ENCODE data around the gene DDX52. TPM values are rescaled to one million over a fixed set of nuclear protein-coding genes. Genes with fewer than 3 reads are reported as not detected.
A peak's percentile ranks its signal among the peaks of the same experiment; 100 is the strongest.

Gene DDX52
- total RNA-seq, 1 donor from 2014 or later, result 14.5 TPM

DNA sequence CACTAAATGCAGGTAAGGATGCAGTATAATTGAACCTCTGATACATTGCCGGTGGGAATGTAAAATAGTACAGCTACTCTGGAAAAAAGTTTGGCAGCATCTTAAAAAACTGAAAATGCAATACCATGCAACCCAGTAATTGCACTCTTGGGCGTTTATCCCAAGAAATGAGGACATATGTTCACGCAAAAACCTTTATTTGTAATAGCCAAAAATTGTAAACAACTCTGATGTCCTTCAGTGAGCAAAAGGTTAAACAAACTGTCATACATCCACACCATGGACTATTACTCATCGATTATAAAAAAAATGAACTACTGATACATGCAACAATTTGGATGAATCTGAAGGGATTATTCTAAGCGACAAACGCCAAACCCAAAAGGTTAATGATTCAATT is 51.0 kb downstream of the DDX52 start:
- Histone ChIP-seq H3K27me3 (ENCODE audit: control insufficient read depth, insufficient read depth, low read length) (no peaks in the 10 kb centered on the region), H3K36me3 (ENCODE audit: control insufficient read depth, insufficient read depth, low read length) (peaks cover 2% of the 10 kb centered on the region)

DNA sequence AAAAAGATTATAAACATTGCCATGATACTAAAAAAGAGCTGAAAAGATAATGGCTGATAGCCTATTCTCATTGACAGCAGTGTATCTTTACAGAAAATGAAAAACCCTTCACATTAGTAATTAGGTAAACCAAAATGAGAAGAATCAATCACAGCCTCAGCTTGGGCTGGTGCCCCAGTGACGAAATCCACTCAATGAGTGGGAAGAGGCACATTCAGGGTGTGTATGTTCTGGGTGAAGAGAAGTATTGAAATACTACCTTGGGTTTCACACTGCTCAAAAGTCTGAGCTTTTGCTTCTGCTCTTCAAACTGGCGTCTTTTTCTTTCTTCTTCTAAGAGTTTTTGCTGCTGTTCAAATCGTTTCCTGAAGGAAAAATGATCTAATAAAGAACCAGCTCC is 58.2 kb downstream of the DDX52 start:
- H3K27me3 ChIP-seq (ENCODE audit: control insufficient read depth, insufficient read depth, low read length), result no peaks in the 10 kb centered on the region
- H3K36me3 ChIP-seq (ENCODE audit: control insufficient read depth, insufficient read depth, low read length), result peaks cover 4% of the 10 kb centered on the region
- no peak overlapping the region for H3K4me3 ChIP-seq (ENCODE audit: low read depth, low read length)
- TF ChIP-seq, protein P1, sequence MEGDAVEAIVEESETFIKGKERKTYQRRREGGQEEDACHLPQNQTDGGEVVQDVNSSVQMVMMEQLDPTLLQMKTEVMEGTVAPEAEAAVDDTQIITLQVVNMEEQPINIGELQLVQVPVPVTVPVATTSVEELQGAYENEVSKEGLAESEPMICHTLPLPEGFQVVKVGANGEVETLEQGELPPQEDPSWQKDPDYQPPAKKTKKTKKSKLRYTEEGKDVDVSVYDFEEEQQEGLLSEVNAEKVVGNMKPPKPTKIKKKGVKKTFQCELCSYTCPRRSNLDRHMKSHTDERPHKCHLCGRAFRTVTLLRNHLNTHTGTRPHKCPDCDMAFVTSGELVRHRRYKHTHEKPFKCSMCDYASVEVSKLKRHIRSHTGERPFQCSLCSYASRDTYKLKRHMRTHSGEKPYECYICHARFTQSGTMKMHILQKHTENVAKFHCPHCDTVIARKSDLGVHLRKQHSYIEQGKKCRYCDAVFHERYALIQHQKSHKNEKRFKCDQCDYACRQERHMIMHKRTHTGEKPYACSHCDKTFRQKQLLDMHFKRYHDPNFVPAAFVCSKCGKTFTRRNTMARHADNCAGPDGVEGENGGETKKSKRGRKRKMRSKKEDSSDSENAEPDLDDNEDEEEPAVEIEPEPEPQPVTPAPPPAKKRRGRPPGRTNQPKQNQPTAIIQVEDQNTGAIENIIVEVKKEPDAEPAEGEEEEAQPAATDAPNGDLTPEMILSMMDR (IDR thresholded peaks at IDR 0.05; ENCODE audit: insufficient read depth, low read length, severe bottlenecking), result no peak
- DNase-seq (ENCODE audit: low read depth) (no peak), FAIRE-seq (no peak)

More for the DNA sequence above, 51.0 kb downstream of the DDX52 start:
- no peak overlapping the region for H3K4me3 ChIP-seq (ENCODE audit: low read depth, low read length)
- no peak for FAIRE-seq
- DNase-seq (ENCODE audit: low read depth), result no peak
- TF ChIP-seq, protein P1 (IDR thresholded peaks at IDR 0.05; ENCODE audit: insufficient read depth, low read length, severe bottlenecking), result no peak

DNA sequence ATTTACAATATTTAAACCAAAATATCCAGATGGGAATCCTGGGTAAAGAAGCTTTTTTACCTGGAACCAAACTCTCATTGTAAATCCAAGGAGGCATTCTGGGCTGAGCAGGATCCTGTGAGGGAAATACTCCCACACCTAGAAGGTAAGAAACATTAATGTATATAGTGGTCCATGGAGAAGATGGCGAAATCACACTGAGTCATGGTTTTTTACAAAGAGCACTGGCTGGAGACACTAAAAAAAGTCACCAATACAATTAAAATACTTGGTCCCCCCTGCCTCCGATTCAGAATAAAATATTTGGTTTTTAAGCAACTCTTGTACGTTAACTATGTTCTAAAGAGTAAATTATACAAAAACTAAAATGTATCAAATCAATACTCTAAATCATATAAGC is 67.0 kb downstream of the DDX52 start:
- no peaks in the 10 kb centered on the region for H3K27me3 ChIP-seq (ENCODE audit: control insufficient read depth, insufficient read depth, low read length)
- H3K36me3 ChIP-seq (ENCODE audit: control insufficient read depth, insufficient read depth, low read length), result peaks cover 3% of the 10 kb centered on the region
- peak; percentile 51 for DNase-seq (ENCODE audit: low read depth)
- TF ChIP-seq, protein P1 (IDR thresholded peaks at IDR 0.05; ENCODE audit: insufficient read depth, low read length, severe bottlenecking), result no peak
- no peak for FAIRE-seq
- no peak overlapping the region for H3K4me3 ChIP-seq (ENCODE audit: low read depth, low read length)

DNA sequence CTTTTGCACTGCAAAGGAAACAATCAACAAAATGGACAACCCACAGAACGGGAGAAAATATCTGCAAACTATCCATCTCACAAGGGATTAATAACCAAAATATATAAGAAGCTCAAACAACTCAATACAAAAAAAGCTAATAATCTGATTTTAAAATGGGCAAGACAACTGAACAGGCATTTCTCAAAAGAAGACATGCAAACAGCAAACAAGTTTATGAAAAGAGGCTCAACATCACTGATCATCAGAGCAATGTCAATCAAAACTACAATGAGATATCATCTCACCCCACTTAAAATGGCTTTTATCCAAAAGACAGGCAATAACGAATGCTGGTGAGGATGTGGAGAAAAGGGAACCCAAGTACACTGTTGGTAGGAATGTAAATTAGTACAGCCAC is 68.8 kb downstream of the DDX52 start:
- FAIRE-seq (no peak), DNase-seq (ENCODE audit: low read depth) (no peak)
- TF ChIP-seq, protein P1 (IDR thresholded peaks at IDR 0.05; ENCODE audit: insufficient read depth, low read length, severe bottlenecking), result no peak
- no peak overlapping the region for H3K4me3 ChIP-seq (ENCODE audit: low read depth, low read length)
- peaks cover 3% of the 10 kb centered on the region for H3K36me3 ChIP-seq (ENCODE audit: control insufficient read depth, insufficient read depth, low read length)
- no peaks in the 10 kb centered on the region for H3K27me3 ChIP-seq (ENCODE audit: control insufficient read depth, insufficient read depth, low read length)

DNA sequence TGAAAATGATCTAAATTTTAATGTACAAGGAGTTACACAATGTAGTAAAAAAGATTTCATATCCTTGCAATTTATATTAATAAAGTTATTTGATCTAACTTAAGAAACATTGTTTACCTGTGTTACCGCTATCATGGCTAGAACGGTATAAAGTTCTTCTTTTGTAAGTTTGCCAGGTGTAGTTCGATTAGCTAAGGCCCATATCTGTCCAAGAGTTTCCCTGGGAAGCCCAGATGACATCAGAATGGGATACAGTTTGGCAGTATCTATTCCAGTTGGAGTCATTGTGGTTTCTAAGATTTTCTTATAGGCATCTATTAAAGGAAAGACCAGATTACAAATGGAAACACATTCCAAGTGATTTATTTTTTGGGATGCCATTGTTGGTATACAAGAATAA is 71.6 kb downstream of the DDX52 start:
- TF ChIP-seq, protein P1 (IDR thresholded peaks at IDR 0.05; ENCODE audit: insufficient read depth, low read length, severe bottlenecking), result no peak
- FAIRE-seq, result no peak
- no peaks in the 10 kb centered on the region for H3K27me3 ChIP-seq (ENCODE audit: control insufficient read depth, insufficient read depth, low read length)
- H3K36me3 ChIP-seq (ENCODE audit: control insufficient read depth, insufficient read depth, low read length), result peaks cover 5% of the 10 kb centered on the region
- H3K4me3 ChIP-seq (ENCODE audit: low read depth, low read length), result no peak overlapping the region
- DNase-seq (ENCODE audit: low read depth), result no peak

DNA sequence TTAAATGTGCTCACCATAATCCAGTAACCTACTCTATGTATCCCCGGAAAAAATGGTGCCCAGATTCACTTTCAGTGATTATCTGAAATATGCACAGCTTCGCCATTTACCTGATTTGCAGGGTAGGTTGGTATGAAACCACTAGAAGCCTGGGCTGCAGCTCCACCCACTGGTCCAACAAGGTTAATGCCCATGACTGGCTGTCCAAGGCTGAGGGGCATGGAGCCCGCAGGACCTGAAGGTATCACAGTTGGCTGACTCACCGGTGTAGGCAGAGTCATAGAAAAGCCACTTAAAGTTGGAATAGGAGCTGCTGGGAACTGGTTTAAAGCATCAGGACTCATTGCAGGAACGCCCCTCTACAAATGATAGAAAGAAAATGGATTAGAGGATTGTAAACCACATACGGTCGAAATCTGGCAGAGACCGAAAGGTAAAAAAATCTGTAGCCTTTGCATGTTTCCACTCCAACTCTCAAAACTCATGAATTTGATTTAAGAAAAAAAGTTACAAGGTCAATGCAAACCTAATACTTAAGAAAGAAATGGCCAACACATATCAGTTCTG is 72.6 kb downstream of the DDX52 start:
- FAIRE-seq, result no peak
- DNase-seq (ENCODE audit: low read depth), result peak; percentile 87
- H3K27me3 ChIP-seq (ENCODE audit: control insufficient read depth, insufficient read depth, low read length), result no peaks in the 10 kb centered on the region
- TF ChIP-seq, protein P1 (IDR thresholded peaks at IDR 0.05; ENCODE audit: insufficient read depth, low read length, severe bottlenecking), result peak; percentile 70
- H3K4me3 ChIP-seq (ENCODE audit: low read depth, low read length), result no peak overlapping the region
- peaks cover 5% of the 10 kb centered on the region for H3K36me3 ChIP-seq (ENCODE audit: control insufficient read depth, insufficient read depth, low read length)
